Activated T-cell treated with anti-CD3 and anti-CD28 coated beads, Interleukin-2, amount 50 U/mL, for 4 hours (primary cell): Measurements from ENCODE around the gene PTP4A2. TPM values are rescaled to one million over a fixed set of nuclear protein-coding genes. Genes with fewer than 3 reads are reported as not detected.

Experiments used
- ATAC-seq, 2 donors: fragments of 200-7000 bp; cut with Tn5 transposase; one replicate each; pipeline ENCODE4 v1.10.0; 2021
- DNase-seq: peaks from one replicate; pipeline ENCODE4 v3.0.0-alpha.2; 2020
- H3K27me3 Mint-ChIP-seq: one replicate; pipeline ENCODE4 v1.8.0; 2021; ENCODE audit warnings: low read depth, mixed read lengths
- H3K36me3 Mint-ChIP-seq: one replicate; pipeline ENCODE4 v1.8.0; 2022; ENCODE audit warnings: mixed read lengths; ENCODE audit not compliant: insufficient read depth
- H3K4me1 Mint-ChIP-seq: one replicate; pipeline ENCODE4 v1.8.0; 2021; ENCODE audit warnings: low read depth, mixed read lengths
- H3K4me3 Mint-ChIP-seq: one replicate; pipeline ENCODE4 v1.8.0; 2021; ENCODE audit warnings: mild to moderate bottlenecking, moderate library complexity, mixed read lengths
- H3K9me3 Mint-ChIP-seq: one replicate; pipeline ENCODE4 v1.8.0; 2021; ENCODE audit warnings: mixed read lengths
- total RNA-seq, 3 donors: library from RNA; stranded (reverse); gene quantifications; one replicate each; pipeline ENCODE4 v1.2.1, GENCODE V29; 2021

The PTP4A2 gene
- total RNA-seq, 3 donors from 2014 or later, result 294 to 337 (median 297) TPM

- ATAC-seq, result no peak
- Mint-ChIP-seq H3K4me1 (peaks cover 67% of the 10 kb centered on the region), H3K36me3 (peaks cover 28% of the 10 kb centered on the region), H3K9me3 (no peaks in the 10 kb centered on the region), H3K27me3 (no peaks in the 10 kb centered on the region), H3K4me3 (peak overlapping the region; percentile 40)
- no peak for DNase-seq
Observed at GRCh38 chr1:31920956-31921355, 17.2 kb downstream of the PTP4A2 start.

GRCh38 chr1:31919591-31919990, 18.6 kb downstream of the PTP4A2 start:
- H3K9me3 Mint-ChIP-seq, result no peaks in the 10 kb centered on the region
- no peak overlapping the region for H3K4me3 Mint-ChIP-seq
- H3K27me3 Mint-ChIP-seq, result no peaks in the 10 kb centered on the region
- DNase-seq, result no peak
- H3K36me3 Mint-ChIP-seq, result peaks cover 32% of the 10 kb centered on the region
- peaks cover 61% of the 10 kb centered on the region for H3K4me1 Mint-ChIP-seq
- no peak for ATAC-seq

GRCh38 chr1:31915438-31915837, 22.7 kb downstream of the PTP4A2 start:
- ATAC-seq, result no peak
- peaks cover 66% of the 10 kb centered on the region for H3K4me1 Mint-ChIP-seq
- H3K9me3 Mint-ChIP-seq, result no peaks in the 10 kb centered on the region
- no peak for DNase-seq
- no peak overlapping the region for H3K4me3 Mint-ChIP-seq
- peaks cover 43% of the 10 kb centered on the region for H3K36me3 Mint-ChIP-seq
- no peaks in the 10 kb centered on the region for H3K27me3 Mint-ChIP-seq

GRCh38 chr1:31913968-31914367, 24.2 kb downstream of the PTP4A2 start:
- peaks cover 44% of the 10 kb centered on the region for H3K36me3 Mint-ChIP-seq
- no peak for DNase-seq
- ATAC-seq, result no peak
- no peaks in the 10 kb centered on the region for H3K27me3 Mint-ChIP-seq
- H3K4me3 Mint-ChIP-seq, result no peak overlapping the region
- peaks cover 62% of the 10 kb centered on the region for H3K4me1 Mint-ChIP-seq
- H3K9me3 Mint-ChIP-seq, result no peaks in the 10 kb centered on the region

GRCh38 chr1:31912839-31913239, 25.3 kb downstream of the PTP4A2 start:
- Mint-ChIP-seq H3K9me3 (no peaks in the 10 kb centered on the region), H3K4me3 (no peak overlapping the region), H3K27me3 (no peaks in the 10 kb centered on the region), H3K4me1 (peaks cover 56% of the 10 kb centered on the region), H3K36me3 (peaks cover 46% of the 10 kb centered on the region)
- DNase-seq, result no peak
- ATAC-seq, result peak; percentile 80 to 81

GRCh38 chr1:31911994-31912780, 26.0 kb downstream of the PTP4A2 start:
- Mint-ChIP-seq H3K4me1 (peaks cover 56% of the 10 kb centered on the region), H3K27me3 (no peaks in the 10 kb centered on the region), H3K4me3 (no peak overlapping the region), H3K36me3 (peaks cover 50% of the 10 kb centered on the region), H3K9me3 (no peaks in the 10 kb centered on the region)
- DNase-seq, result no peak
- no peak for ATAC-seq

GRCh38 chr1:31910933-31911332, 27.2 kb downstream of the PTP4A2 start:
- Mint-ChIP-seq H3K4me1 (peaks cover 51% of the 10 kb centered on the region), H3K27me3 (no peaks in the 10 kb centered on the region), H3K4me3 (no peak overlapping the region), H3K9me3 (no peaks in the 10 kb centered on the region), H3K36me3 (peaks cover 53% of the 10 kb centered on the region)
- ATAC-seq, result peak; percentile 69 to 81
- no peak for DNase-seq

- DNase-seq (no peak), ATAC-seq (no peak)
- peaks cover 51% of the 10 kb centered on the region for H3K4me1 Mint-ChIP-seq
- H3K36me3 Mint-ChIP-seq, result peaks cover 50% of the 10 kb centered on the region
- H3K9me3 Mint-ChIP-seq, result no peaks in the 10 kb centered on the region
- H3K4me3 Mint-ChIP-seq, result no peak overlapping the region
- H3K27me3 Mint-ChIP-seq, result no peaks in the 10 kb centered on the region
Observed at GRCh38 chr1:31909691-31910090, 28.5 kb downstream of the PTP4A2 start.

- Mint-ChIP-seq H3K4me1 (peaks cover 35% of the 10 kb centered on the region), H3K4me3 (no peak overlapping the region), H3K36me3 (peaks cover 33% of the 10 kb centered on the region), H3K9me3 (no peaks in the 10 kb centered on the region), H3K27me3 (no peaks in the 10 kb centered on the region)
- ATAC-seq, result no peak
- no peak for DNase-seq
Observed at GRCh38 chr1:31906557-31906956, 31.6 kb downstream of the PTP4A2 start.

GRCh38 chr1:31905681-31906080, 32.5 kb downstream of the PTP4A2 start:
- DNase-seq, result no peak
- H3K4me1 Mint-ChIP-seq, result peaks cover 28% of the 10 kb centered on the region
- no peak overlapping the region for H3K4me3 Mint-ChIP-seq
- ATAC-seq, result no peak
- H3K9me3 Mint-ChIP-seq, result no peaks in the 10 kb centered on the region
- peaks cover 28% of the 10 kb centered on the region for H3K36me3 Mint-ChIP-seq
- H3K27me3 Mint-ChIP-seq, result no peaks in the 10 kb centered on the region

- H3K4me1 Mint-ChIP-seq, result peaks cover 26% of the 10 kb centered on the region
- ATAC-seq, result peak in 1 of 2 donors; percentile 28
- no peak overlapping the region for H3K4me3 Mint-ChIP-seq
- no peaks in the 10 kb centered on the region for H3K9me3 Mint-ChIP-seq
- H3K36me3 Mint-ChIP-seq, result peaks cover 27% of the 10 kb centered on the region
- no peaks in the 10 kb centered on the region for H3K27me3 Mint-ChIP-seq
- DNase-seq, result no peak
Observed at GRCh38 chr1:31905093-31905509, 33.1 kb downstream of the PTP4A2 start.

GRCh38 chr1:31904339-31905092, 33.7 kb downstream of the PTP4A2 start:
- Mint-ChIP-seq H3K9me3 (no peaks in the 10 kb centered on the region), H3K4me1 (peaks cover 24% of the 10 kb centered on the region), H3K27me3 (no peaks in the 10 kb centered on the region), H3K4me3 (no peak overlapping the region), H3K36me3 (peaks cover 22% of the 10 kb centered on the region)
- DNase-seq, result no peak
- peak; percentile 15 to 32 for ATAC-seq

- ATAC-seq, result no peak
- no peak for DNase-seq
- no peak overlapping the region for H3K4me3 Mint-ChIP-seq
- no peaks in the 10 kb centered on the region for H3K27me3 Mint-ChIP-seq
- no peaks in the 10 kb centered on the region for H3K9me3 Mint-ChIP-seq
- peaks cover 10% of the 10 kb centered on the region for H3K36me3 Mint-ChIP-seq
- H3K4me1 Mint-ChIP-seq, result peaks cover 24% of the 10 kb centered on the region
Observed at GRCh38 chr1:31902510-31902860, 35.7 kb downstream of the PTP4A2 start.

GRCh38 chr1:31901838-31902509, 36.2 kb downstream of the PTP4A2 start:
- no peaks in the 10 kb centered on the region for H3K27me3 Mint-ChIP-seq
- no peak overlapping the region for H3K4me3 Mint-ChIP-seq
- H3K4me1 Mint-ChIP-seq, result peaks cover 24% of the 10 kb centered on the region
- DNase-seq, result no peak
- peaks cover 5% of the 10 kb centered on the region for H3K36me3 Mint-ChIP-seq
- ATAC-seq, result peak in 1 of 2 donors; percentile 13
- no peaks in the 10 kb centered on the region for H3K9me3 Mint-ChIP-seq
